ENCODE results near the gene NSMF.

The NSMF gene

DNA sequence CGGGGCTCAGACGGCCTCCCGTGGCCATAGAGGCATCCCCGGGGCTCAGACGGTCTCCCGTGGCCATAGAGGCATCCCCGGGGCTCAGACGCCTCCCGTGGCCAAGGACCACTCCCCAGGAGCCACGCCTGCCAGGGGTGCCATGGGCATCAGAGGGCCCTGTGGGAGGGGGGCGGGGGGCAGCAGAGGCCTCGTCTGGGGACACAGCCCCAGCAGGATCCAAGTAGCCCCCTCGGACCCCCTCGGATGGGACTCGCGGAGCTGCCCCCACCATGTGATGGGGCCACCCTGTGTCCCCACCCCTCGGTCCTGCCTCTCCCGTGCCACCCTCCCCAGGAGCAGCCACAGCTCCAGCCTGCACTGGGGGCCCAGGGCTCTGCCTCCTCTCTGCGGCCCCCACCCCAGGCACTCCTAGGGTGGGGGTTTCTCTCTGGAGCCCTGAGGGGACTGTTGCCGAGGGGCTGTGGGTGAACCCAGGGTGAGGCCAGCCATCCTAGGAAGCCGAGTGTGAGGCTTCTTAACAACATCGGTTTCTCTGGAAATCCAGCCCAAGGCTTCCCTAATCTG lies 20.5 kb downstream of the NSMF start:
- TF ChIP-seq, protein P1, sequence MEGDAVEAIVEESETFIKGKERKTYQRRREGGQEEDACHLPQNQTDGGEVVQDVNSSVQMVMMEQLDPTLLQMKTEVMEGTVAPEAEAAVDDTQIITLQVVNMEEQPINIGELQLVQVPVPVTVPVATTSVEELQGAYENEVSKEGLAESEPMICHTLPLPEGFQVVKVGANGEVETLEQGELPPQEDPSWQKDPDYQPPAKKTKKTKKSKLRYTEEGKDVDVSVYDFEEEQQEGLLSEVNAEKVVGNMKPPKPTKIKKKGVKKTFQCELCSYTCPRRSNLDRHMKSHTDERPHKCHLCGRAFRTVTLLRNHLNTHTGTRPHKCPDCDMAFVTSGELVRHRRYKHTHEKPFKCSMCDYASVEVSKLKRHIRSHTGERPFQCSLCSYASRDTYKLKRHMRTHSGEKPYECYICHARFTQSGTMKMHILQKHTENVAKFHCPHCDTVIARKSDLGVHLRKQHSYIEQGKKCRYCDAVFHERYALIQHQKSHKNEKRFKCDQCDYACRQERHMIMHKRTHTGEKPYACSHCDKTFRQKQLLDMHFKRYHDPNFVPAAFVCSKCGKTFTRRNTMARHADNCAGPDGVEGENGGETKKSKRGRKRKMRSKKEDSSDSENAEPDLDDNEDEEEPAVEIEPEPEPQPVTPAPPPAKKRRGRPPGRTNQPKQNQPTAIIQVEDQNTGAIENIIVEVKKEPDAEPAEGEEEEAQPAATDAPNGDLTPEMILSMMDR (IDR thresholded peaks at IDR 0.05) = no peak

- TF ChIP-seq, protein P1 (IDR thresholded peaks at IDR 0.05) = no peak
Measured at GRCh38 chr9:137437691-137438590, 21.2 kb downstream of the NSMF start.

- TF ChIP-seq, protein P1 (IDR thresholded peaks at IDR 0.05) = no peak
Measured at GRCh38 chr9:137436761-137437600, 22.2 kb downstream of the NSMF start.

DNA sequence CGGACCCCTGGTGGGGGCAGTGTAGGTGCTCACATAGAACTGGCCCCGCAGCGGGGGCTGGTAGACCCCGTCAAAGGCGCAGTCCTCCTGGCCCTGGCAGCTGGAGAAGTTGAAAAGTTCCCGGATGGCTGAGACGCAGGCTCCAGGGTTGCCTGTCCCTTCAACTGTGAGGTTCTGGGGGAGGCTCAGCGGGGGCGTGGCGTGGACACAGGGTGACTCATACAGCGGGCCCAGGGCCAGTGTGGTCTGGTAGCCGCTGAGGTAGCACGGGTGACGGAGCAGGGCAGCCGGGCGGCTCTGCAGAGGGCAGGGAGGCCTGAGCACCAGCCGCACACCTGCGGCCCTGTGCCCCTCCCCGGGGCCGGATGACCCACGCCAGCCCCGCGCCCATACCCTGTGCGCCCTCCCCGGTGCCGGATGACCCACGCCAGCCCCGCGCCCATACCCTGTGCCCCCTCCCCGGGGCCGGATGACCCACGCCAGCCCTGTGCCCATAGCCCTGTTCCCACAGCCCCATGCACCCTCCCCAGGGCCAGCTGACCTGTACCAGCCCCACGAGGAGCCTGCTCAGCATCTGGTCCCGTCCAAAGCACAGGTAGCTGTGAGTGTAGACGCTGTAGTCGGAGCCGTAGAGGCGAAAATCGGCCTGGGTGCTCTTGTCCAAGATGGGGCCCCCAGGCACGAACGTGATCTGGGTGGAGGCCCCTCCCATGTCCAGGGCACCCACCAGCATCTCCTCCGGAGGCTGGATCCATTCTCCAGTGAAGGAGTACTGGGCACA lies 23.0 kb downstream of the NSMF start:
- TF ChIP-seq, protein P1 (IDR thresholded peaks at IDR 0.05) = no peak

- TF ChIP-seq, protein P1 (IDR thresholded peaks at IDR 0.05) = no peak
Measured at GRCh38 chr9:137435381-137435891, 23.7 kb downstream of the NSMF start.

- TF ChIP-seq, protein P1 (IDR thresholded peaks at IDR 0.05) = no peak
Measured at GRCh38 chr9:137434498-137435380, 24.4 kb downstream of the NSMF start.
